Measurements from ENCODE around the gene DCXR.

GRCh38 chr17:82005701-82006348 lies 31.7 kb downstream of the DCXR start:
- TF ChIP-seq CTCF (IDR thresholded peaks at IDR 0.05) (no peak), POLR2A (IDR thresholded peaks at IDR 0.05) (no peak)
